Heart left ventricle (tissue), 13 donors: ENCODE data around the gene LYSMD3.

ENCODE experiments used
- POLR2A ChIP-seq, 2 donors: fragments of 450-650 bp; IDR thresholded peaks; one replicate each; pipeline ENCODE4 v1.6.1; 2017; ENCODE audit warnings: antibody characterized with exemption in 2 of 2, mild to moderate bottlenecking in 2 of 2, moderate library complexity in 2 of 2
- TF ChIP-seq, protein P1 (sequence below), 12 donors: fragments of 200-600 bp; sonication (generic) in 4 of 12; IDR thresholded peaks; one replicate each; pipeline versions ENCODE4 v1.5.0 to v1.8.0; 2018 to 2022; ENCODE audit warnings: antibody characterized with exemption in 12 of 12, mild to moderate bottlenecking in 5 of 12
- donor health status: ischemic (EF 13 %, LVEDD 7.1; RV severe dilation, severe dysfunction).
- donor health status: DM: no; HTN: yes; CAD: no.
- donor health status: DM: no; HTN: no; CAD: no.
- donor health status: ischemic (EF 25% LVEDD 6.9; RV normal size, moderate dysfunction).
- donor health status: ischemic (EF 25% LVEDD 5.7; RV mildly dilated, moderate dysfunction).
- donor health status: ischemic (EF 35%, LVEDD 5.7; RV mildly dilated, moderate dysfunction).
- donor health status: nonischemic (EF 11% LVEDD 7.7; RV severe dilation, severe dysfunction).
- donor health status: DM: yes; HTN: yes; CAD: no.
- donor health status: PGD.
- donor health status: ischemic (EF 29% LVEDD 5.4; RV normal size, mild dysfunction).
- donor health status: nonischemic (EF 23%, LVEDD 6.1; RV moderate dilation, normal function).

DNA sequence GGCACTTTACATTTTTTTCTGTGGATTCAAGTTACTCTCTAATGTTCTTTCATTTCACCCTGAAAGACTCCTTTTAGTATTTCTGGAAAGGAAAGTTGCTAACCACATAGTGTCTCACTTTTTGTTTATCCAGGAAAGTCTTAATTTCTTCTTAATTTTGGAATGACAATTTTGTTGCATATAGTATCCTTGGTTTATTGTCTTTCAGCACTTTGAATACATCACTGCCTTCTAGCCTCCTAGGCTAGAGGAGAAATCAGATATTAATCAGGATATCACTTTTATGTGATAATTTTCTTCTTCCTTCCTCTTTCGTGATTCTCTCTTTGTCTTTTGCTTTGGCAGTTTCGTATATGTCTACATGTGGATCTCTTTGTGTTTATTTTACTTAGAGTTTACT is 40.6 kb upstream of the LYSMD3 start:
- TF ChIP-seq, protein P1, sequence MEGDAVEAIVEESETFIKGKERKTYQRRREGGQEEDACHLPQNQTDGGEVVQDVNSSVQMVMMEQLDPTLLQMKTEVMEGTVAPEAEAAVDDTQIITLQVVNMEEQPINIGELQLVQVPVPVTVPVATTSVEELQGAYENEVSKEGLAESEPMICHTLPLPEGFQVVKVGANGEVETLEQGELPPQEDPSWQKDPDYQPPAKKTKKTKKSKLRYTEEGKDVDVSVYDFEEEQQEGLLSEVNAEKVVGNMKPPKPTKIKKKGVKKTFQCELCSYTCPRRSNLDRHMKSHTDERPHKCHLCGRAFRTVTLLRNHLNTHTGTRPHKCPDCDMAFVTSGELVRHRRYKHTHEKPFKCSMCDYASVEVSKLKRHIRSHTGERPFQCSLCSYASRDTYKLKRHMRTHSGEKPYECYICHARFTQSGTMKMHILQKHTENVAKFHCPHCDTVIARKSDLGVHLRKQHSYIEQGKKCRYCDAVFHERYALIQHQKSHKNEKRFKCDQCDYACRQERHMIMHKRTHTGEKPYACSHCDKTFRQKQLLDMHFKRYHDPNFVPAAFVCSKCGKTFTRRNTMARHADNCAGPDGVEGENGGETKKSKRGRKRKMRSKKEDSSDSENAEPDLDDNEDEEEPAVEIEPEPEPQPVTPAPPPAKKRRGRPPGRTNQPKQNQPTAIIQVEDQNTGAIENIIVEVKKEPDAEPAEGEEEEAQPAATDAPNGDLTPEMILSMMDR (IDR thresholded peaks at IDR 0.05), result no peak
- no peak for TF ChIP-seq POLR2A (IDR thresholded peaks at IDR 0.05)
